ENCODE results near the gene AMOTL1.

AMOTL1 gene

GRCh38 chr11:94825031-94825430 lies 56.9 kb downstream of the AMOTL1 start:
- Histone ChIP-seq H3K4me3 (replicated peaks; ENCODE audit: low read depth, low read length) (no peak overlapping the region), H3K36me3 (ENCODE audit: control insufficient read depth, insufficient read depth, low read length) (no peaks in the 10 kb centered on the region), H3K27me3 (replicated peaks; ENCODE audit: control insufficient read depth, insufficient read depth, low read length) (no peaks in the 10 kb centered on the region)
- DNase-seq (ENCODE audit: extremely low read depth, insufficient read length), result no peak
- no peak for TF ChIP-seq CTCF (IDR thresholded peaks at IDR 0.05; ENCODE audit: insufficient read depth, low read length, poor library complexity, severe bottlenecking)

- Histone ChIP-seq H3K36me3 (ENCODE audit: control insufficient read depth, insufficient read depth, low read length) (no peaks in the 10 kb centered on the region), H3K4me3 (replicated peaks; ENCODE audit: low read depth, low read length) (no peak overlapping the region), H3K27me3 (replicated peaks; ENCODE audit: control insufficient read depth, insufficient read depth, low read length) (no peaks in the 10 kb centered on the region)
- no peak for DNase-seq (ENCODE audit: extremely low read depth, insufficient read length)
- no peak for TF ChIP-seq CTCF (IDR thresholded peaks at IDR 0.05; ENCODE audit: insufficient read depth, low read length, poor library complexity, severe bottlenecking)
Measured at GRCh38 chr11:94825481-94825880, 57.3 kb downstream of the AMOTL1 start.

GRCh38 chr11:94826415-94826814 lies 58.3 kb downstream of the AMOTL1 start:
- no peak for DNase-seq (ENCODE audit: extremely low read depth, insufficient read length)
- Histone ChIP-seq H3K27me3 (replicated peaks; ENCODE audit: control insufficient read depth, insufficient read depth, low read length) (no peaks in the 10 kb centered on the region), H3K4me3 (replicated peaks; ENCODE audit: low read depth, low read length) (no peak overlapping the region), H3K36me3 (ENCODE audit: control insufficient read depth, insufficient read depth, low read length) (no peaks in the 10 kb centered on the region)
- no peak for TF ChIP-seq CTCF (IDR thresholded peaks at IDR 0.05; ENCODE audit: insufficient read depth, low read length, poor library complexity, severe bottlenecking)

- DNase-seq (ENCODE audit: extremely low read depth, insufficient read length), result no peak
- no peaks in the 10 kb centered on the region for H3K27me3 ChIP-seq (replicated peaks; ENCODE audit: control insufficient read depth, insufficient read depth, low read length)
Measured at GRCh38 chr11:94828088-94828487, 59.9 kb downstream of the AMOTL1 start.

GRCh38 chr11:94830722-94831510 lies 62.8 kb downstream of the AMOTL1 start:
- DNase-seq (ENCODE audit: extremely low read depth, insufficient read length), result no peak
- H3K27me3 ChIP-seq (replicated peaks; ENCODE audit: control insufficient read depth, insufficient read depth, low read length), result no peaks in the 10 kb centered on the region
- no peak overlapping the region for H3K4me3 ChIP-seq (replicated peaks; ENCODE audit: low read depth, low read length)
- TF ChIP-seq CTCF (IDR thresholded peaks at IDR 0.05; ENCODE audit: insufficient read depth, low read length, poor library complexity, severe bottlenecking), result no peak
- H3K36me3 ChIP-seq (ENCODE audit: control insufficient read depth, insufficient read depth, low read length), result no peaks in the 10 kb centered on the region

More at GRCh38 chr11:94828088-94828487, 59.9 kb downstream of the AMOTL1 start:
- no peak for TF ChIP-seq CTCF (IDR thresholded peaks at IDR 0.05; ENCODE audit: insufficient read depth, low read length, poor library complexity, severe bottlenecking)
- H3K36me3 ChIP-seq (ENCODE audit: control insufficient read depth, insufficient read depth, low read length), result no peaks in the 10 kb centered on the region
- H3K4me3 ChIP-seq (replicated peaks; ENCODE audit: low read depth, low read length), result no peak overlapping the region

Measured in GM06990 (cell line).